Gastroesophageal sphincter (tissue), 3 donors: Measurements from ENCODE around the gene ATP8A1.

Experiments
- EP300 ChIP-seq: sonication (generic); formaldehyde crosslinking; IDR thresholded peaks from one replicate; pipeline ENCODE4 v1.6.1; 2017; ENCODE audit warnings: antibody characterized with exemption, mild to moderate bottlenecking
- POLR2AphosphoS5 ChIP-seq: sonication (generic); formaldehyde crosslinking; IDR thresholded peaks from one replicate; pipeline ENCODE4 v1.6.1; 2017; ENCODE audit warnings: antibody characterized with exemption
- TF ChIP-seq, protein P1 (sequence below), 4 experiments: fragments of 200-600 bp in 2 of 4; fragments of 450-650 bp in 2 of 4; sonication (generic) in 1 of 4; IDR thresholded peaks; one replicate each; pipeline ENCODE4 v1.5.1; 2017 to 2019; ENCODE audit warnings: antibody characterized with exemption in 4 of 4, mild to moderate bottlenecking in 2 of 4, moderate library complexity in 2 of 4

DNA sequence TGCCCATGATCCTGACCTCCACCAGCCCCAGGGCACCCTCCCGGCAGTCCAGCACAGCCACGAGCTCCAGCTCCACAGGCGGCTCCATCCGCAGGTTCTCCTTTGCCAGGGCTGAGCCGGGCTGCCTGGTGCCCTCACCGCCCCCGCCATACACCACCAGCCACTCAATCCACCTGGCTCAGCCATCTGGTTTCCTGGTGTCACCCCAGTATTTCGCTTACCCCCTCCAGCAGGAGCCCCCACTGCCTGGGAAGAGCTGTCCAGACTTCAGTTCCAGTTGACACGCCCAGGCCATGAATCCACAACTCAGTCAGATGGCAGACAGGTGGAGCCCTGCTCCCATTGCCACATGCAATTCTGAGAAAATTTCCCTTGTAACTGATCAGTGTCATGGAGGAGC is 255.7 kb downstream of the ATP8A1 start:
- TF ChIP-seq, protein P1, sequence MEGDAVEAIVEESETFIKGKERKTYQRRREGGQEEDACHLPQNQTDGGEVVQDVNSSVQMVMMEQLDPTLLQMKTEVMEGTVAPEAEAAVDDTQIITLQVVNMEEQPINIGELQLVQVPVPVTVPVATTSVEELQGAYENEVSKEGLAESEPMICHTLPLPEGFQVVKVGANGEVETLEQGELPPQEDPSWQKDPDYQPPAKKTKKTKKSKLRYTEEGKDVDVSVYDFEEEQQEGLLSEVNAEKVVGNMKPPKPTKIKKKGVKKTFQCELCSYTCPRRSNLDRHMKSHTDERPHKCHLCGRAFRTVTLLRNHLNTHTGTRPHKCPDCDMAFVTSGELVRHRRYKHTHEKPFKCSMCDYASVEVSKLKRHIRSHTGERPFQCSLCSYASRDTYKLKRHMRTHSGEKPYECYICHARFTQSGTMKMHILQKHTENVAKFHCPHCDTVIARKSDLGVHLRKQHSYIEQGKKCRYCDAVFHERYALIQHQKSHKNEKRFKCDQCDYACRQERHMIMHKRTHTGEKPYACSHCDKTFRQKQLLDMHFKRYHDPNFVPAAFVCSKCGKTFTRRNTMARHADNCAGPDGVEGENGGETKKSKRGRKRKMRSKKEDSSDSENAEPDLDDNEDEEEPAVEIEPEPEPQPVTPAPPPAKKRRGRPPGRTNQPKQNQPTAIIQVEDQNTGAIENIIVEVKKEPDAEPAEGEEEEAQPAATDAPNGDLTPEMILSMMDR (IDR thresholded peaks at IDR 0.05) = no peak
- no peak for TF ChIP-seq POLR2AphosphoS5
- no peak for TF ChIP-seq EP300
